RWPE2 (cell line): ENCODE data around the gene IPO13.
A peak's percentile ranks its signal among the peaks of the same experiment; 100 is the strongest.

Experiments used
- ATAC-seq: fragments of 200-7000 bp; cut with Tn5 transposase; 3 replicates; pipeline ENCODE4 v1.9.1; 2021; ENCODE audit warnings: low read depth
- DNase-seq: peaks from one replicate; pipeline ENCODE4 v3.0.0-alpha.2; 2020; ENCODE audit warnings: low spot score
- H3K27ac ChIP-seq: fragments of 450-650 bp; 2 replicates; pipeline ENCODE4 v1.5.1; 2017; ENCODE audit warnings: mild to moderate bottlenecking; ENCODE audit not compliant: poor library complexity, severe bottlenecking
- H3K27me3 ChIP-seq: fragments of 250-450 bp; sonication (Bioruptor Pico); 2 replicates; pipeline ENCODE4 v1.5.1; 2021; ENCODE audit warnings: mild to moderate bottlenecking, moderate library complexity; ENCODE audit not compliant: insufficient read depth, poor library complexity, severe bottlenecking
- H3K36me3 ChIP-seq: fragments of 250-450 bp; sonication (Bioruptor Pico); 2 replicates; pipeline ENCODE4 v1.5.1; 2020; ENCODE audit warnings: low read depth, mild to moderate bottlenecking, moderate library complexity
- H3K4me1 ChIP-seq: fragments of 250-450 bp; sonication (Bioruptor Pico); 2 replicates; pipeline ENCODE4 v1.5.1; 2021; ENCODE audit warnings: mild to moderate bottlenecking, moderate library complexity; ENCODE audit not compliant: insufficient read depth, poor library complexity, severe bottlenecking
- H3K4me3 ChIP-seq: fragments of 250-450 bp; sonication (Bioruptor Pico); 2 replicates; pipeline ENCODE4 v1.5.1; 2021; ENCODE audit warnings: mild to moderate bottlenecking, moderate library complexity; ENCODE audit not compliant: severe bottlenecking
- H3K9me3 ChIP-seq: fragments of 250-450 bp; sonication (Bioruptor Pico); 2 replicates; pipeline ENCODE4 v1.5.1; 2021; ENCODE audit warnings: mild to moderate bottlenecking, moderate library complexity; ENCODE audit not compliant: severe bottlenecking
- TF ChIP-seq, protein P1 (sequence below): fragments of 450-650 bp; IDR thresholded peaks from one replicate; pipeline ENCODE4 v1.5.1; 2017; ENCODE audit warnings: mild to moderate bottlenecking, moderate library complexity; ENCODE audit not compliant: poor library complexity, severe bottlenecking

Gene IPO13

DNA sequence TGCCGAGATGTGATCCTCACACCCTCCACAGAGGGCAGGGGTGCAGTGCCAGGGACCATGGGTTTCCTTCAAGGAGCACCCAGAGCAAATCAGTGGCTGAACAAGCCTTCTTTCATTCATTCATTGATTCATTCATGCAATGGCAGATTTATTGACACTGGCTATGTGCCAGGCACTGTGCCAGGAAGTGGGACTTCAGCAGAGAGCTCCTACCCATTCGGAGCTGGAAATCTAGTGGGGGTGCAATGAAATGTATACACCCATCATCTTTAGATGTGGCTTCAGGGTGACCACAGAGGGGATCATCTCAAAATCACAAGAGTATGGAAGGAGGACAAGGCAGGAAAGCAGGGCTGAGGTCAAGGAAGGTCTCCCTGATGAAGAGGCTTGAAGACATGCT is 65.7 kb downstream of the IPO13 start:
- TF ChIP-seq, protein P1, sequence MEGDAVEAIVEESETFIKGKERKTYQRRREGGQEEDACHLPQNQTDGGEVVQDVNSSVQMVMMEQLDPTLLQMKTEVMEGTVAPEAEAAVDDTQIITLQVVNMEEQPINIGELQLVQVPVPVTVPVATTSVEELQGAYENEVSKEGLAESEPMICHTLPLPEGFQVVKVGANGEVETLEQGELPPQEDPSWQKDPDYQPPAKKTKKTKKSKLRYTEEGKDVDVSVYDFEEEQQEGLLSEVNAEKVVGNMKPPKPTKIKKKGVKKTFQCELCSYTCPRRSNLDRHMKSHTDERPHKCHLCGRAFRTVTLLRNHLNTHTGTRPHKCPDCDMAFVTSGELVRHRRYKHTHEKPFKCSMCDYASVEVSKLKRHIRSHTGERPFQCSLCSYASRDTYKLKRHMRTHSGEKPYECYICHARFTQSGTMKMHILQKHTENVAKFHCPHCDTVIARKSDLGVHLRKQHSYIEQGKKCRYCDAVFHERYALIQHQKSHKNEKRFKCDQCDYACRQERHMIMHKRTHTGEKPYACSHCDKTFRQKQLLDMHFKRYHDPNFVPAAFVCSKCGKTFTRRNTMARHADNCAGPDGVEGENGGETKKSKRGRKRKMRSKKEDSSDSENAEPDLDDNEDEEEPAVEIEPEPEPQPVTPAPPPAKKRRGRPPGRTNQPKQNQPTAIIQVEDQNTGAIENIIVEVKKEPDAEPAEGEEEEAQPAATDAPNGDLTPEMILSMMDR, result no peak
- Histone ChIP-seq H3K4me1 (no peaks in the 10 kb centered on the region), H3K4me3 (no peak overlapping the region), H3K9me3 (no peaks in the 10 kb centered on the region), H3K27me3 (no peaks in the 10 kb centered on the region), H3K27ac (no peak overlapping the region), H3K36me3 (no peaks in the 10 kb centered on the region)
- no peak for DNase-seq
- ATAC-seq, result no peak

DNA sequence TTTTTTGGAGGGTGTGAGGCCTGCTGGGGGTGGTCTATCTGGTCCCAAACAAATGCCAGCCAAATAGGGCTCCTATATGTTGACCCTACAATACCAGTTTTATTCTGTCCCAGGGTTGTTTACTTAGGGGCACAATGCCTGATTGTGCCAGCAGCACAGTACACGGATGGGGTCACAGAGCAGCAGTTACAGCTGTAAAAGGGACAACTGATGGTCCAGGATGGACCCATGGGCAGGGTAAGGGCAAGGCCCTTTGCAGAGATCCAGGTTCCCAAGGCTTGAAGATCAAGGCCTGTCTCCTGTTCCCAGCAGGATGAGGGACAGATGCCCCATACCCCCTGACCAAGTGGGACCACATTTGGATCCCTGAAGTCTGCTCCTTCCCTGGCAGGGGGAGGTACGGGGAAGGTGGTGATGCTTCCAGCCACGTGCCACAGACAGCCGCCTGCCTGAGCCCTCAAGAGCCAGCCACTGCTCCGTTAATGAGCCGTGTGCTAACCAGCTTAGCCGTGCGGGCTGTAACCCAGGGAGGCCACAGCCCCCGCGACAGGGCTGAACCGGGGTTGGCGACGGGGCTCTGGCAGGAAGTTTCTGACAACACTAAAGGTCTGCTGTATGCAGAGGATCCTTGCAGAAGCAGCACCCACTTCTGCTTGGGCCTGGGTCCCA is 66.3 kb downstream of the IPO13 start:
- no peaks in the 10 kb centered on the region for H3K9me3 ChIP-seq
- no peaks in the 10 kb centered on the region for H3K36me3 ChIP-seq
- H3K4me1 ChIP-seq, result no peaks in the 10 kb centered on the region
- ATAC-seq, result no peak
- H3K27ac ChIP-seq, result no peak overlapping the region
- TF ChIP-seq, protein P1, result no peak
- DNase-seq, result peak; percentile 47
- H3K4me3 ChIP-seq, result no peak overlapping the region
- H3K27me3 ChIP-seq, result no peaks in the 10 kb centered on the region

DNA sequence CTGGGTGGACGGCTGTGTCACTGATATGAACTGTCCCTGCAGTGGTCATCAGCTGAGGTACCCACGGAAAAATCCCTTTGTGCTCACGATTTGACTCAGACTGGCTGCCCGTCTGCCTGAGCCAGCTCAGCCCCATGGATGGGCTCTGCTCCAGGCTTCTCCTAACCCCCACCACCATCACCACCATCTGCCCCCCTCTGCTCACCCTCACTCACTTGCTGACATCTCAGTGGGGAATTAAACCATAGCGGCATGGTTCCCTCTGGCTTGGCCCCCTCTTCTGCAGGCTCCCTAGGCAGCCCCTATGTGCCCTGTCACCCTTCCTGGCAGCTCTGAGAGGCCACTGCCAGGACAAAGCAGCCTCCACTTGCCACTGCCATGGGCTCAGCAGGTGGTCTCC is 67.2 kb downstream of the IPO13 start:
- Histone ChIP-seq H3K9me3 (no peaks in the 10 kb centered on the region), H3K4me1 (no peaks in the 10 kb centered on the region), H3K4me3 (no peak overlapping the region), H3K27ac (no peak overlapping the region), H3K27me3 (no peaks in the 10 kb centered on the region), H3K36me3 (peaks cover 4% of the 10 kb centered on the region; the same call in 1 of the 2 replicates)
- TF ChIP-seq, protein P1, result no peak
- DNase-seq (no peak), ATAC-seq (no peak)

DNA sequence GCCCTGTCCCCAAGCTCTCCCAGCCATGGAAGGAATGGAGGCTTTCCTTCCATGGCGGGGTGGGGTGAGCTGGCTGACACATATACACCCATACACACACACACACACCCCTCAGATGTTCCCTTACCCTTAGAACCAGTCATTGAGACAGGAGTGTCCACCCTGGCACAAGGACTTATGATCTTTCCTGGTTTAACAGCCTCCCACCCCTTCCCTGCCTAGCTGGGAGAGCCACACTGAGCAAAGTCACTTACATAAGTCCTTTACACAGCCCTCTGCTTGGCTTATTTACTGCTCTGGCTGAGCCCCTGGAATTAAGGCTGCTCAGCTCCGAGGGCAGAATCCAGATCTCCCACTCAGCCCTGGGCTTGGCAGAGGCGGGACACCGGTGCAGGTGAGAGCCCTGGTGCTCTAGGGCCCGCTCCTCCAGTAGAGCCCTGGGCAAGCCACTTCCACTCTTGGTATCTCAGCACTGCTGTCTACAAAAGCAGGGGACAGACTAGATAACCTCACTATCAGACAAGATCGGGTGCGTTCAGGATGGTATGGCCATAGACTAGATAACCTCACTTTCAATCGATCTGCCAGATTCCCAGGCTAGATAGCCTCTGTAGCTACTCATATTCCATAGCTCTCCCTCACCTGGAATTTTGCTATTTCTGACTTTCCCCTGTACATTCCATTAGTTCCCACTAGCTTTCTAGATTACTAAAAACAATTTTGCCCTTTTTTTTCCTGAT is 67.8 kb downstream of the IPO13 start:
- no peak overlapping the region for H3K4me3 ChIP-seq
- H3K9me3 ChIP-seq, result no peaks in the 10 kb centered on the region
- H3K36me3 ChIP-seq, result peaks cover 5% of the 10 kb centered on the region; the same call in 1 of the 2 replicates
- no peak for DNase-seq
- H3K27ac ChIP-seq, result no peak overlapping the region
- H3K4me1 ChIP-seq, result no peaks in the 10 kb centered on the region
- TF ChIP-seq, protein P1, result no peak
- H3K27me3 ChIP-seq, result no peaks in the 10 kb centered on the region
- ATAC-seq, result no peak

DNA sequence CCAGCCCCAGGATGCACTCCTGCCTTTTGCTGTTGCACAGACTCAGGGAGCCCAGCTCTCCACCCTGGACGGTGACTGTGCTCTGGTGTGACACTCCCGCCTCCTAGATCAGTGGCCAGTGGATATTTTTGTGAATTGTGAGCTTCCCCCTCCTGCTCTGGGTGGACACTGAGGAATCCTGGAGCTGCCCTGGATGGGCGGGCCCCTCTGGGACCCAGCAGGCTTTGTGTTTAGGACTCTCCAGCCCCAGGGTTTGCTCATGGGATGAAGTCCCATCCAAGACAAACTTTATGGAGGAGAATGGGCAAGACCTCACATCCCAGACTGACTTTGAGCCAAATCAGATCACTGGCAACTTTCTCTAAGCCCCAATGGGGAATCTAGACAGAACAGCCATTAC is 68.5 kb downstream of the IPO13 start:
- H3K4me3 ChIP-seq, result no peak overlapping the region
- H3K27ac ChIP-seq, result no peak overlapping the region
- peak; percentile 49 for DNase-seq
- no peaks in the 10 kb centered on the region for H3K27me3 ChIP-seq
- ATAC-seq, result no peak
- TF ChIP-seq, protein P1, result no peak
- peaks cover 5% of the 10 kb centered on the region; the same call in 1 of the 2 replicates for H3K36me3 ChIP-seq
- H3K9me3 ChIP-seq, result no peaks in the 10 kb centered on the region
- no peaks in the 10 kb centered on the region for H3K4me1 ChIP-seq
